H1 (cell line): ENCODE measurements around the gene LINC00632. TPM values are rescaled to one million over a fixed set of nuclear protein-coding genes. Genes with fewer than 3 reads are reported as not detected.

Experiments used
- CTCF ChIA-PET: fragments of 300-600 bp; sonication (Branson Sonifier 250); formaldehyde crosslinking; loops from one replicate; lab custom pipeline; 2021; ENCODE audit not compliant: partially characterized antibody; lab: Charles Lee
- POLR2A ChIA-PET: fragments of 300-600 bp; sonication (Branson Sonifier 250); formaldehyde crosslinking; loops from one replicate; lab custom pipeline; 2021; ENCODE audit warnings: inconsistent platforms; ENCODE audit not compliant: partially characterized antibody; lab: Charles Lee
- DNase-seq, 2 experiments: peaks; one replicate each; pipeline versions ENCODE4 v3.0.0 to v3.0.0-alpha.2; 2010 to 2022; ENCODE audit warnings: low spot score in 2 of 2, low read depth in 1 of 2, mixed read lengths in 1 of 2
- FAIRE-seq: peaks from 2 replicates; lab custom pipeline; 2011; peaks lifted over from hg19 to GRCh38; lab: Jason Lieb, UNC
- H2AFZ ChIP-seq: 2 replicates; pipeline ENCODE4 v1.8.1; 2012; ENCODE audit warnings: low read length, inconsistent platforms
- H2AK5ac ChIP-seq: 2 replicates; pipeline ENCODE4 v1.6.1; 2013; ENCODE audit warnings: low read depth, low read length
- H2BK120ac ChIP-seq: replicated peaks from 2 replicates; pipeline ENCODE3; 2013; ENCODE audit warnings: low read depth, low read length, inconsistent platforms
- H2BK12ac ChIP-seq: 2 replicates; pipeline ENCODE4 v1.6.1; 2013; ENCODE audit warnings: low read depth, low read length
- H2BK15ac ChIP-seq: 2 replicates; pipeline ENCODE4 v1.6.1; 2013; ENCODE audit warnings: low read length
- H2BK20ac ChIP-seq: 2 replicates; pipeline ENCODE4 v1.6.1; 2013; ENCODE audit warnings: low read length
- H2BK5ac ChIP-seq: 2 replicates; pipeline ENCODE4 v1.6.1; 2013; ENCODE audit warnings: low read depth, low read length
- H3K14ac ChIP-seq: 2 replicates; pipeline ENCODE4 v1.6.1; 2013; ENCODE audit warnings: inconsistent platforms; ENCODE audit not compliant: insufficient read length
- H3K18ac ChIP-seq: 2 replicates; pipeline ENCODE4 v1.6.1; 2013; ENCODE audit warnings: low read length; ENCODE audit errors: extremely low read depth
- H3K23ac ChIP-seq: 2 replicates; pipeline ENCODE4 v1.6.1; 2013; ENCODE audit warnings: inconsistent platforms; ENCODE audit not compliant: insufficient read length
- H3K23me2 ChIP-seq: 2 replicates; pipeline ENCODE4 v1.6.1; 2013; ENCODE audit warnings: low read depth, low read length
- H3K27ac ChIP-seq: 2 replicates; pipeline ENCODE4 v1.6.1; 2011; ENCODE audit warnings: low read depth, low read length, inconsistent platforms
- H3K27me3 ChIP-seq, 4 experiments: replicated peaks in 1 of 4; 1 replicate in 1 of 4; 2 replicates in 3 of 4; pipeline versions ENCODE4 v1.6.1 to v1.8.1; 2011 to 2013; ENCODE audit warnings: low read length in 3 of 4, mild to moderate bottlenecking in 3 of 4, inconsistent platforms in 2 of 4, mixed read lengths in 2 of 4, moderate library complexity in 1 of 4; ENCODE audit not compliant: control insufficient read depth in 3 of 4, insufficient read depth in 3 of 4; ENCODE audit errors: extremely low read depth in 1 of 4
- H3K36me3 ChIP-seq, 4 experiments: 2 replicates each; pipeline versions ENCODE4 v1.6.1 to v1.8.1; 2011 to 2013; ENCODE audit warnings: mild to moderate bottlenecking in 4 of 4, low read length in 3 of 4, moderate library complexity in 2 of 4, control low read depth in 1 of 4, inconsistent platforms in 1 of 4; ENCODE audit not compliant: insufficient read depth in 4 of 4, control insufficient read depth in 2 of 4
- H3K4ac ChIP-seq: replicated peaks from 2 replicates; pipeline ENCODE3; 2013; ENCODE audit warnings: low read length, low read depth, mixed read lengths, inconsistent platforms; ENCODE audit not compliant: insufficient read length
- H3K4me1 ChIP-seq, 4 experiments: replicated peaks in 1 of 4; 1 replicate in 1 of 4; 2 replicates in 3 of 4; pipeline versions ENCODE4 v1.6.1 to v1.8.1; 2011 to 2013; ENCODE audit warnings: low read length in 3 of 4, inconsistent platforms in 2 of 4, mixed read lengths in 1 of 4; ENCODE audit not compliant: insufficient read depth in 4 of 4, control insufficient read depth in 3 of 4
- H3K4me2 ChIP-seq, 2 experiments: 2 replicates each; pipeline versions ENCODE4 v1.6.1 to v1.8.1; 2011 to 2013; ENCODE audit warnings: low read depth in 2 of 2, low read length in 2 of 2, control low read depth in 1 of 2, inconsistent platforms in 1 of 2, mild to moderate bottlenecking in 1 of 2; ENCODE audit not compliant: insufficient read depth in 1 of 2
- H3K4me3 ChIP-seq, 4 experiments: fragments of 200-600, 300-600 bp in 1 of 4; sonication (generic), shearing (Covaris generic), sonication (Bioruptor Twin) in 1 of 4; 2 replicates each; pipeline versions ENCODE4 v1.5.1 to v1.8.1; 2011 to 2016; ENCODE audit warnings: low read length in 4 of 4, low read depth in 3 of 4, control low read depth in 2 of 4, inconsistent platforms in 2 of 4, mild to moderate bottlenecking in 2 of 4, mixed read lengths in 1 of 4, moderate library complexity in 1 of 4; ENCODE audit not compliant: insufficient read depth in 2 of 4; ENCODE audit errors: extremely low read depth in 1 of 4
- H3K56ac ChIP-seq: replicated peaks from 2 replicates; pipeline ENCODE3; 2013; ENCODE audit warnings: low read depth, mild to moderate bottlenecking, mixed read lengths, low read length, inconsistent platforms; ENCODE audit not compliant: insufficient read length
- H3K79me1 ChIP-seq: 2 replicates; pipeline ENCODE4 v1.6.1; 2013; ENCODE audit warnings: low read depth, low read length, control low read depth
- H3K79me2 ChIP-seq, 2 experiments: 2 replicates each; pipeline versions ENCODE4 v1.6.1 to v1.8.1; 2012 to 2013; ENCODE audit warnings: low read length in 2 of 2, mild to moderate bottlenecking in 2 of 2, inconsistent platforms in 1 of 2; ENCODE audit not compliant: insufficient read depth in 2 of 2, control insufficient read depth in 1 of 2
- H3K9ac ChIP-seq, 4 experiments: replicated peaks in 1 of 4; 1 replicate in 1 of 4; 2 replicates in 3 of 4; pipeline versions ENCODE4 v1.6.1 to v1.8.1; 2011 to 2013; ENCODE audit warnings: low read depth in 3 of 4, low read length in 3 of 4, control low read depth in 2 of 4, mild to moderate bottlenecking in 2 of 4, moderate library complexity in 2 of 4, inconsistent platforms in 1 of 4; ENCODE audit errors: extremely low read depth in 1 of 4
- H3K9me3 ChIP-seq, 2 experiments: 2 replicates each; pipeline versions ENCODE4 v1.6.1 to v1.8.1; 2012 to 2013; ENCODE audit warnings: mild to moderate bottlenecking in 2 of 2, moderate library complexity in 2 of 2, control low read depth in 1 of 2, inconsistent platforms in 1 of 2, low read depth in 1 of 2, low read length in 1 of 2, mixed read lengths in 1 of 2; ENCODE audit not compliant: insufficient read depth in 2 of 2
- H4K20me1 ChIP-seq, 2 experiments: replicated peaks in 1 of 2; 2 replicates each; pipeline versions ENCODE3 to v1.8.1; 2011 to 2013; ENCODE audit warnings: inconsistent platforms in 2 of 2, low read length in 2 of 2, mild to moderate bottlenecking in 1 of 2; ENCODE audit not compliant: insufficient read depth in 2 of 2, control insufficient read depth in 1 of 2
- H4K5ac ChIP-seq: 2 replicates; pipeline ENCODE4 v1.6.1; 2013; ENCODE audit warnings: low read length, low read depth, mixed read lengths, inconsistent platforms; ENCODE audit not compliant: insufficient read length
- H4K8ac ChIP-seq: 2 replicates; pipeline ENCODE4 v1.8.0; 2013; ENCODE audit warnings: mild to moderate bottlenecking, moderate library complexity, low read length, inconsistent platforms; ENCODE audit not compliant: insufficient read depth; ENCODE audit errors: extremely low read depth
- H4K91ac ChIP-seq: replicated peaks from 2 replicates; pipeline ENCODE3; 2013; ENCODE audit warnings: low read length, mixed read lengths, inconsistent platforms; ENCODE audit not compliant: insufficient read length
- ATF3 ChIP-seq: IDR thresholded peaks from 2 replicates; pipeline ENCODE4 v1.6.1; 2011; ENCODE audit warnings: low read depth, mild to moderate bottlenecking, low read length; ENCODE audit not compliant: insufficient read depth
- CBX5 ChIP-seq: fragments of 300-800, 300-1000 bp; sonication (generic); IDR thresholded peaks from 2 replicates; pipeline ENCODE4 v1.7.1; 2016; ENCODE audit warnings: antibody characterized with exemption, low read length, low read depth
- CEBPB ChIP-seq: IDR thresholded peaks from 2 replicates; pipeline ENCODE4 v1.6.1; 2012; ENCODE audit warnings: low read depth, low read length
- TBP ChIP-seq: IDR thresholded peaks from 2 replicates; pipeline ENCODE4 v1.6.1; 2011; ENCODE audit warnings: low read depth, low read length, improper control_type of control experiment
- WGBS, 2 experiments: shearing (Covaris generic) in 1 of 2; methylation state at CpG; one replicate each; pipeline versions ENCODE4 v1.1.6 to v1.1.7; 2013 to 2015; ENCODE audit warnings: low lambda C conversion rate in 2 of 2, mixed read lengths in 2 of 2, inconsistent platforms in 1 of 2, low coverage in 1 of 2, missing lambda C conversion rate in 1 of 2; ENCODE audit not compliant: insufficient replicate concordance in 2 of 2, insufficient coverage in 1 of 2, insufficient read length in 1 of 2; ENCODE audit errors: extremely low coverage in 1 of 2, missing lambda C conversion rate in 1 of 2; 5-methylcytosine and 5-hydroxymethylcytosine counted together
- polyA plus RNA-seq, 7 experiments: library from polyadenylated mRNA; depleted of rRNA in 3 of 7; stranded (reverse) in 5 of 7; unstranded in 2 of 7; fragments of >200 nt in 5 of 7; fragments of 200-250 nt in 2 of 7; gene quantifications; 1 replicate in 5 of 7; 2 replicates in 1 of 7; 4 replicates in 1 of 7; pipeline versions ENCODE4 v1.2.1 to v1.2.3, GENCODE V29; 2011 to 2013; ENCODE audit warnings: missing spikeins in 2 of 7, mixed read lengths in 2 of 7
- total RNA-seq: library from RNA; stranded (reverse); fragmentation: NEBNext Ultra II Directional; extraction: Animal tissue kit (Norgen Biotek cat#: 25700); gene quantifications from 2 replicates; pipeline ENCODE4 v1.2.1, GENCODE V29; 2021
- TF ChIP-seq, protein P1 (sequence below): IDR thresholded peaks from 2 replicates; pipeline ENCODE4 v1.6.1; 2011; ENCODE audit warnings: low read length, improper control_type of control experiment

LINC00632 gene
- total and polyA plus RNA-seq, 2 of the 8 experiments (the other 6 are each of a cell fraction or from before 2014, with no cell fraction given), result 24.5 to 85.1 TPM

DNA sequence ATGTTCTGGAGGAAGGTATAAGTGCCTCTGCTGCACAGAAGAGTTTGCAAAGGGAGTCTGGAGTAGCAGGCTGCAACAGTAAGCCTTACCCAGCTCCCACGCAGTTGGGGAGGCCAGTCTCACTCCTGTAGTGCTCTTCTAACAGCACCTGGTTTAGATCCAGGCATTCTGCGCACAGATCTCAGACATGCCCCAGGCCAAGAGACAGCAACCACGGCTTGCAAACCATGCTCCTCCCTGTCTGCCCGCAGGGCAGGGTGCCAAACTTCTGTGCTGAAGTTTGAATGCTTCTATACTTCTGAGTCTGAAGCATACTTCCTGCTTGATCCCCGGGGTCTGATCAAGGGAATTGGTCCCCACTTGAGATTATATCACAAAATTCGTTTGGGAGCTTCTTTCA is 106.3 kb downstream of the LINC00632 start:
- Histone ChIP-seq H3K23ac (no peak overlapping the region), H4K91ac (no peak overlapping the region), H4K20me1 (no peaks in the 10 kb centered on the region), H2BK120ac (no peak overlapping the region), H2AK5ac (no peak overlapping the region), H3K56ac (no peak overlapping the region), H3K27ac (no peak overlapping the region), H2BK20ac (no peak overlapping the region), H3K4ac (no peak overlapping the region), H3K18ac (no peak overlapping the region), H3K79me1 (no peaks in the 10 kb centered on the region), H3K4me2 (no peak overlapping the region), H3K23me2 (no peaks in the 10 kb centered on the region; the same call in 1 of the 2 replicates), H4K8ac (no peak overlapping the region), H3K14ac (no peak overlapping the region), H2BK15ac (no peak overlapping the region), H3K4me3 (no peak overlapping the region), H3K27me3 (no peaks in the 10 kb centered on the region), H4K5ac (no peak overlapping the region), H2BK12ac (no peak overlapping the region), H2AFZ (no peak overlapping the region), H2BK5ac (no peak overlapping the region), H3K36me3 (no peaks in the 10 kb centered on the region; a peak in 1 of 8 replicates), H3K79me2 (no peaks in the 10 kb centered on the region), H3K9me3 (no peaks in the 10 kb centered on the region), H3K4me1 (no peaks in the 10 kb centered on the region; a peak in 1 of 7 replicates), H3K9ac (no peak overlapping the region)
- TF ChIP-seq, protein P1, sequence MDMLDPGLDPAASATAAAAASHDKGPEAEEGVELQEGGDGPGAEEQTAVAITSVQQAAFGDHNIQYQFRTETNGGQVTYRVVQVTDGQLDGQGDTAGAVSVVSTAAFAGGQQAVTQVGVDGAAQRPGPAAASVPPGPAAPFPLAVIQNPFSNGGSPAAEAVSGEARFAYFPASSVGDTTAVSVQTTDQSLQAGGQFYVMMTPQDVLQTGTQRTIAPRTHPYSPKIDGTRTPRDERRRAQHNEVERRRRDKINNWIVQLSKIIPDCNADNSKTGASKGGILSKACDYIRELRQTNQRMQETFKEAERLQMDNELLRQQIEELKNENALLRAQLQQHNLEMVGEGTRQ, result no peak
- no peak for TF ChIP-seq CEBPB
- no peak for TF ChIP-seq ATF3
- TF ChIP-seq CBX5, result no peak
- no peak for TF ChIP-seq TBP
- ChIA-PET POLR2A (no interaction called here), CTCF (interaction anchor here (0.5 kb wide), 1 partner anchor 102 kb away, joined by 4 read pairs; no protein-coding TSS in a partner anchor)
- FAIRE-seq (no peak), DNase-seq (no peak)
- 97% methylated on average over 5 of the region's 6 CpGs; no CpG with 5 or more reads in 1 of the 2 experiments for WGBS, 2 experiments
